Measurements from ENCODE around the gene HS1BP3.

GRCh38 chr2:20578895-20579825, 71.7 kb downstream of the HS1BP3 start:
- TF ChIP-seq EZH2 (IDR thresholded peaks at IDR 0.05; ENCODE audit: low read length, unreplicated experiment) (no peak), CTCF (conservative IDR thresholded peaks at IDR 0.05; ENCODE audit: low read depth, low read length) (no peak), EZH2phosphoT487 (IDR thresholded peaks at IDR 0.05; ENCODE audit: borderline replicate concordance, low read length) (no peak)

Measured in PC-3 (cell line).